Motor neuron (in vitro differentiated cells): ENCODE data around the gene NUDT14. TPM values are rescaled to one million over a fixed set of nuclear protein-coding genes. Genes with fewer than 3 reads are reported as not detected.
A peak's percentile ranks its signal among the peaks of the same experiment; 100 is the strongest.

Source experiments
- ATAC-seq, 8 experiments: fragments of 200-7000 bp; cut with Tn5 transposase; replicated peaks in 6 of 8; 2 replicates each; pipeline ENCODE4 v1.8.0; 2021; ENCODE audit warnings: mild to moderate bottlenecking in 8 of 8, moderate library complexity in 8 of 8
- H3K27ac ChIP-seq, 2 donors: fragments of 250-450 bp; sonication (Bioruptor Pico); 2 replicates each; pipeline ENCODE4 v1.9.0; 2021; ENCODE audit warnings: antibody characterized with exemption in 2 of 2, mild to moderate bottlenecking in 2 of 2, moderate library complexity in 1 of 2
- H3K4me1 ChIP-seq, 2 donors: fragments of 250-450 bp; sonication (Bioruptor Pico); replicated peaks in 1 of 2; 2 replicates each; pipeline ENCODE4 v1.6.1; 2021; ENCODE audit warnings: antibody characterized with exemption in 2 of 2, mild to moderate bottlenecking in 2 of 2, moderate library complexity in 1 of 2
- H3K4me3 ChIP-seq, 5 donors: fragments of 250-450 bp; sonication (Bioruptor Pico); 2 replicates each; pipeline ENCODE4 v1.9.0; 2021; ENCODE audit warnings: antibody characterized with exemption in 5 of 5, mild to moderate bottlenecking in 5 of 5, moderate library complexity in 4 of 5
- WGBS, 10 experiments: fragments of 450-650 bp; shearing (Covaris generic); methylation state at CpG; one replicate each; pipeline ENCODE4 v1.0.0; 2022; 5-methylcytosine and 5-hydroxymethylcytosine counted together
- in situ Hi-C, 9 experiments: fragments of 400-800 bp; cut with MboI; loops; one replicate each; pipeline ENCODE4 v1.15.0; 2021; ENCODE audit warnings: low sequenced_read_pairs in 9 of 9, low pct_unique_long_range_greater_than_20kb in 2 of 9; ENCODE audit not compliant: unreplicated experiment in 9 of 9
- total RNA-seq, 8 experiments: library from RNA; unstranded; fragments of 300-600 nt; gene quantifications; 2 replicates each; pipeline versions ENCODE4 v1.2.3 to v1.2.4, GENCODE V29; 2022

The NUDT14 gene
- total RNA-seq, 8 experiments from 2014 or later, result 11.0 to 26.1 (median 20.8) TPM

DNA sequence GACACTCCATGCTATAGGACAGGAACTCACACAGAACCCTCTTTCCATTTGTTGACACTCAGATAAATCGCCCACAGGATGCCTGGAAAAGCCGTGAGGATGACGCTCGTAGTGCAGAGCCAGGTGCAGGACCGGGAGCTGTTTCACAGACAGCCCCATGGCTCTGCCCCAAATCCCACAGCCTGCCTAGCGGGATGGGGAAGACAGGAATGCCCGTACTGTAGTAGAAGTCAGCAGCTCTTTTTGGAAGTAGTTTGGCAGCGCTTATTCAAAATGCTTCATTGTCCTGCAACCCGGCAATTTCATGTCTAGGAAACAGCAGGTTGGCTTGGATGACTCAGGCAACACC is 54.2 kb downstream of the NUDT14 start:
- in situ Hi-C loops, result no loop called here
- no peak overlapping the region for H3K4me3 ChIP-seq
- 19 to 100% (median 60%) methylated on average over 1 to 5 of the region's 9 CpGs; no CpG with 5 or more reads in 1 of the 10 experiments for WGBS, 10 experiments
- H3K4me1 ChIP-seq, result no peaks in the 10 kb centered on the region
- H3K27ac ChIP-seq, result no peak overlapping the region
- ATAC-seq, result no peak

DNA sequence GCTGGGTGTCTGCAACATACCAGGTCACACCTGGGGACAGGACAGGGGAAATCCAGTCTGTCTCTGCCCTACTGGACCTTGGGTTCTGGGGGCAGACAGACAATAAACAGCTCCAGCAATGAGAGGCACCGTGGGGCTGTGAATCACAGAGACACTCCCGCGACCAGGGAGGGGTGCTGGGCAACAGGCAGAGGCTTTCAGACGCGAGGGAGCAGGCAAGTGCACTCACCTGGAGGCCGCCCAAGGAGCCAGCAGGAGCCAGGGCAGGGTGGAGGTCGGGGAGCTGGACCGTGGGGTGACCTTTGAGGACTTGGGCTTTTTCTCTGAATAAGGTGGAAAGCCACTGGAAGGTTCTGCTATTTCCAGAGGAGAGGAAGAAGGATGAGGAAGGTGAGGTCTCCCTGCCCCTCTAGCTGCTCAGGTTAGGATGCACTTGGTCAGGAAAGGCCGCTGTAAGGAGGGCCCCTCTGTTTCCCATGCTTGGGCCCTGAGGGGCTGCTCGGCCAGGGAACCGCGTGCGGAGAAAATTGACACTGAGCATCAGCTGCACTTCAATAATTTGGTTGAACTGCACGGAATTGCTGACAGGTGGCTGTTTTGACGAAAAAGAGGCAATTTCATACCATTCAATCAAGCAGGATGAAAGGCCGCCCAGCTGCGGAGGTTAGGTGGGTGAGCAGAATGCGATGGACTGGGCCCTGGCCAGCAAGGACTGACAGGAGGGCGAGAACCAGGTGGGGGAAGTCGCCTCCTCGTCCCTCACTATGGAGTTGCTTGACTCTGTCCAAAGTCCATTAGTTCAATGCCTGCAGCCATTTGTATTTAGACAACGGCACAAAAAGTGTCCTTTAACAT is 54.8 kb downstream of the NUDT14 start:
- no peak overlapping the region for H3K4me3 ChIP-seq
- in situ Hi-C loops, result no loop called here
- ATAC-seq, result no peak
- H3K4me1 ChIP-seq, result no peaks in the 10 kb centered on the region
- whole genome bisulfite sequencing, 10 experiments, result 30 to 94% (median 68%) methylated on average over 3 to 16 of the region's 22 CpGs; no CpG with 5 or more reads in 2 of the 10 experiments
- no peak overlapping the region for H3K27ac ChIP-seq

DNA sequence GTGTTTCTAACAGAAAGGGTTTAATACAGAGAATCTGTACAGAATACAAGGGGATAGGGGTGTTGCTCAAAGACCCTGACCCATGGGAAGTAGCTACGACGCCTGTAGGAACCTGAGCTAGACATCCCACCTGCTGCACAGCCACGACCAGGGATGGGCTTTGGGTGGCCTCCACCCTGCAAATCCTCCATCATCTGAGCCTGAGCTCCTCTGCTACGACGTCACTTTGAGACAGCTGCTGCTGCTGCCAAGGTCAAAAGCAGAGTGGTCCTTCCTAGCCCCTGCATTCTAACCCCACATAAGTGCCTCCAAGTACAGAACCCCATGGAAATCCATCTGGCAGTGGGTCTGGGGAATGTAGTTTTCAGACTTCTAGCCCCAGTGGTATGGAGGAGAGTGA is 56.3 kb downstream of the NUDT14 start:
- 0 to 73% (median 0%) methylated on average over 1 to 2 of the region's 5 CpGs; no CpG with 5 or more reads in 7 of the 10 experiments for WGBS, 10 experiments
- ATAC-seq, result no peak
- no peak overlapping the region for H3K27ac ChIP-seq
- H3K4me3 ChIP-seq, result no peak overlapping the region
- H3K4me1 ChIP-seq, result no peaks in the 10 kb centered on the region
- in situ Hi-C loops, result no loop called here

DNA sequence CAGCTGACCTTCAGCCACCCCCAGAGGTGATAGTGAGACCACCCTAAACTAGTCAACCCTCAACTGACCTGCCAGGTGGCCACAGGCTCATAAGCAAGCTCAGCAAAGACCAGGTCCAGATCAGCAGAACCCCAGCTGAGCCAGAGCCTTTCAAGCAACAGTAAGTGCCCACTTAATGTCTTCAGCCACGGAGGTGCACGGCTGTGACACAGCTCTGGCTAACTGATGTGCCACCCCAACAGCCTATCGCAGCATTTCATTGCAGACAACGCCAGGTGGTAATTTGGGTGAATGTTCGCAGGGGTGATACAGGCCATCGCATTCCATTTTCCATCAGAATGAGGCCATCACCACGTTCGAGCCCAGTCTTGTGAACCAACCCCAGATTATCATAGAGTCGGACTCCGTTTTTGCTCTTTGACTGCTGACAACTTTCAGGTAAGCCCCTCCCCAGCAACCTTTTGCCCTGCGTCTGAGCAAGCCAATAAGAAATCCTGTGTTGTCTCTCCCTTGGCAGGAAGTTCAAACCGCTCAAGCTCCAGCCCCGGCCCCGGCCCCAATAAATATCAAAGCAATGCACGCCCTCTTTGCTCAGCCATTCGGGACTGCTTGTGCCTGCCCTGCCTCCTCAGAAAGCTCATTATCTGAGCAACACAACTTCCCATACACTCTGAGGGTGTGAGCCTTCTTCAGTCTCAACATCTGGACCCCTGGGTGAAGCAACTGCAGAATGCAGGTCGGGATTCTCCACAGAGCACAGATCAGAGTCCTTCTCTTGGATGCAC is 56.9 kb downstream of the NUDT14 start:
- no peak overlapping the region for H3K4me3 ChIP-seq
- H3K27ac ChIP-seq, result no peak overlapping the region
- WGBS, 10 experiments, result 20 to 57% (median 25%) methylated on average over 1 to 11 of the region's 17 CpGs; no CpG with 5 or more reads in 3 of the 10 experiments
- in situ Hi-C loops, result no loop called here
- ATAC-seq, result peak in 3 of 8 experiments; percentile 24 to 51 (median 30)
- no peaks in the 10 kb centered on the region for H3K4me1 ChIP-seq

DNA sequence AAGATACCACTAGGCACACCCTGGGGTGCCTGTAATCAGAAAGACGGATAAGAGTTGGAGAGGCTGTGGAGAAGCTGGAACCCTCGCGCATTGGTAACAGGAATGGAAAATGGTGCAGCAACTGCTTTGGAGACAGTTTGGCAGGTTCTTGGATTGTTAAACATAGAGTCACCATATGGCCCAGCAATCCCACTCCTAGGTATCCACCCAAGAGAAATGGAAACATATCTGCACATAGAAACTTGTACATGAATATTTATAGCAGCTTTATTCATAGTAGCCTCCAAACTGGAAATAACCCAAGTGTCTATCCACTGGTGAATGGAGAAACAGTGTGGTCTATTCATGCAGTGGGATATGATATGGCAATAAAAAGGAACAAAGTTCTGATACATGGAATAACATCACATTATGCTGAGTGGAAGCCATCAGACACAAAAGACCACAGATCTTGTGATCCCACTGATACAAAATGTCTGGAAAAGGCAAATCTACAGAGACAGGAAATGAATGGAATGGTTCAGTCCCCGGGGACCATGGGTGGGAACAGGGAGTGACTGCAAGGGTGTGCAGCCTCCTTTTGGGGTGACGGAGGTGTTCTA is 57.9 kb downstream of the NUDT14 start:
- WGBS, 10 experiments, result 20 to 100% (median 69%) methylated on average over 1 to 4 of the region's 5 CpGs; no CpG with 5 or more reads in 2 of the 10 experiments
- Histone ChIP-seq H3K4me3 (no peak overlapping the region), H3K4me1 (no peaks in the 10 kb centered on the region), H3K27ac (no peak overlapping the region)
- ATAC-seq, result peak in 3 of 8 experiments; percentile 53 to 86 (median 72)
- in situ Hi-C loops, result no loop called here

Other genes with a start within 250 kb of the NUDT14 start
- gene AHNAK2, start 202.9 kb downstream of the NUDT14 start, total RNA-seq, result 10 to 100 TPM in 2 of 8 experiments, 1 to 10 TPM in 6; 1.1 to 34.2 (median 1.5) TPM
- gene CLBA1, start 195.5 kb downstream of the NUDT14 start, total RNA-seq, result 10 to 100 TPM; 10.0 to 22.2 (median 11.9) TPM
- gene CDCA4, start 160.2 kb downstream of the NUDT14 start, total RNA-seq, result 10 to 100 TPM in 3 of 8 experiments, 1 to 10 TPM in 5; 4.9 to 27.0 (median 5.6) TPM
- gene GPR132, start 115.9 kb downstream of the NUDT14 start, total RNA-seq, result under 1 TPM in 4 of 8 experiments, not detected in 4; 0.46 to 0.66 (median 0.48) TPM
- gene JAG2, start 12.5 kb downstream of the NUDT14 start, total RNA-seq, result 10 to 100 TPM in 1 of 8 experiments, 1 to 10 TPM in 7; 2.9 to 11.4 (median 5.2) TPM
- 10 to 100 TPM; 18.8 to 29.3 (median 26.3) TPM for gene BTBD6, start 67.2 kb upstream of the NUDT14 start, total RNA-seq
- gene BRF1, start 119.7 kb upstream of the NUDT14 start, total RNA-seq, result 10 to 100 TPM; 14.4 to 36.3 (median 30.8) TPM
- gene PACS2, start 133.4 kb upstream of the NUDT14 start, total RNA-seq, result 10 to 100 TPM; 18.0 to 66.1 (median 49.7) TPM
- gene TEX22, start 217.2 kb upstream of the NUDT14 start, total RNA-seq, result 1 to 10 TPM in 1 of 8 experiments, under 1 TPM in 7; 0.25 to 1.1 (median 0.88) TPM
- 100 to 1,000 TPM in 1 of 8 experiments, 10 to 100 TPM in 7; 27.1 to 101 (median 52.4) TPM for gene MTA1, start 238.5 kb upstream of the NUDT14 start, total RNA-seq